Activated CD4-positive, alpha-beta T cell treated with anti-CD3 and anti-CD28 coated beads for 24 hours (primary cell): ENCODE measurements around the gene CPA2.
A peak's percentile ranks its signal among the peaks of the same experiment; 100 is the strongest.

Experiments
- DNase-seq, 2 donors: peaks; one replicate each; pipeline ENCODE4 v3.0.0-alpha.2; 2020; ENCODE audit warnings: low read depth in 2 of 2

The CPA2 gene

DNA sequence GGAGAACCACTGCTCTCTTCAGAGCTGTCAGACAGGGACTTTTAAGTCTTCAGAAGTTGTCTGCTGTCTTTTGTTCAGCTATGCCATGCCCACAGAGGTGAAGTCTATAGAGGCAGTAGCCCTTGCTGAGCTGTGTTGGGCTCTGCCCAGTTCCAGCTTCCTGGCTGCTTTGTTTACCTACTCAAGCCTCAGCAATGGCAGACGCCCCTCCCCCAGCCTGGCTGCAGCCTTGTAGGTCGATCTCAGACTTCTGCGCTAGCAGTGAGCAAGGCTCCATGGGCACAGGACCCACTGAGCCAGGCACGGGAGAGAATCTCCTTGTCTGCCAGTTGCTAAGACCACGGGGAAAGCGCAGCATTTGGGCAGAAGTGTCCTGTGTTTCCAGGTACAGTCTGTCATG lies 12.1 kb upstream of the CPA2 start:
- DNase-seq = no peak

- DNase-seq = no peak
These were observed 10.0 kb upstream of the CPA2 start for GRCh38 chr7:130256704-130257103.

DNA sequence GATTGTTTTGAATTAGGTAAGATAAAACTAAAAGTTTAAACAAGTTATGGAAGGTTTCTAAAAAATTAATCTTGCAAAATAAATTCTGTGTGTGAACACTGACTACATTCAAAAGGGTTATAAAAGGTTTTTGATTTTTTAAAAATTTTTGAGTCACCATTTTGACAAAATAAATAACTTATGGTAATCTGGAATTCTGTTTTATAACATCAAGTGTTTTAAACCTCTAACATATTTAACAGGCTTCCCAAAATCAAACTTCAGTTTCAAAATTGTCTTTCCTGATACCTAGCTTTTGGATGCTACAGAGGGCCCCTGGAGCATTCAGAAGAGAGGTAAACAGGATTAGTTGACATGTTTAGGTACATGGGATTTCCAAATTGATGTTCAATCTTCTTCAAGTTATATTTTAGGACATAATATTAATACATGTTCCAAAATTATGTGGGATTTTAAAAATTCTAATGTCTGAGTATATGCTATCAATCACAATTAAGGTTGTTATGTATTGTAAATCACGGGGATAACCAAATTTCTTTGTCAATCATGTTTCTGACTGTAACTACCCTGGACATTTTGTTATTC lies 8.1 kb upstream of the CPA2 start:
- no peak for DNase-seq

DNA sequence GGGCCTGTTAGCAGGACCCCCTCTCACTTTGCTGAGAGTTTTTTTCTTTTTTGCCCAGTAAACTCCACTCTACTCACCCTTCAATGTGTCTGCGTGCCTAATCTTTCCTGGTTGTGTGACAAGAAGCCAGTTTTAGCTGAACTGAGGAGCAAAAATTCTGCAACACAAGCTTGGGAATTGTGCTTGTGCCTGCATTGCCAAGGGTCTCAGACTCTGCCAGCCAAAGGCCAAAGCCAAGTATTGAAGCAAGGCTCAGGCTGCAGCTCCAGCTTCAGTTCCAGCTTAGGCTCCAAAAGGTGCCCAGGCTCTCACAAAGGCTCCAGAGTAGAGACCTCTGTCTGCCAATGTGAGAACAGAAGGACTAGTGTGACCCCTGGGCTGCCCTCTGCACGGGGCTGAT lies 4.2 kb upstream of the CPA2 start:
- no peak for DNase-seq

- DNase-seq = no peak
These were observed 3.5 kb upstream of the CPA2 start for GRCh38 chr7:130263130-130263529.

- no peak for DNase-seq
These were observed 278 bp downstream of the CPA2 start for GRCh38 chr7:130266961-130267321.

DNA sequence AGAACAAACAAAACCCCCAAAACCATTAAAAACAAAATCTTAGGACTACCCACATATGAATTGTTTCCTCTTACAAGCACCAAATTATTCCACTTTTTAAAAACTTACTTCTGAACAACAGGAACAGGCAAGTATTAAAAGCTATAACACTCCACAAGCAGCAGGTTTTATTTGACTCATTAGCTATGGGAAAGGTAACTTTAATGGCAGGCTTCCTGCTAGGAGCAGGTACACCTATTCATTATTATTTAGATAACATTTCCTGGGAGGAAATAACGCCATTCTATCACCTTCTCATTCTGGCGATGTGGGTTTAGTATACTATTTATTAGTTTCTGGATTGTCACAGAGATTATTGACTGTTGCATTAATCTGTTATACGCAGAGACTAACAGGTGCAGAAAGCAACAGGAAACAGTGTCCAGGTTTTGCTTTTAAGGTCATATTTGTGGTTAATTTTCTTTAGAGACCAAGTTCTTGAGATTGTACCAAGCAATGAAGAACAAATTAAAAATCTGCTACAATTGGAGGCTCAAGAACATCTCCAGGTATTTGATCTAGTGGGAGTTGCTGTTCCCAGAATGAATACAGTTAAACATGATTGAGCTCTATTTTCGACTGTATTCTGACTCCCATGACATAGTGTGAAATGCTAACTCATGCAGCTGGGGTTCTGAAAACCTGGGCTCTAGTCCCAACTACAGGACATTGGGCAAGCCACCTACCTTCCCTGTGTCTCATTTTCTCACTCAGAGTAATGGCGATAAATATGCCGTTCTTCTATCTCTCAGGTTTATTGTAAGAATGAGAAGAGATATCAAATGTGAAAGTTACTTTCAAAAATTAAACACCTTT lies 2.0 kb downstream of the CPA2 start:
- no peak for DNase-seq

DNA sequence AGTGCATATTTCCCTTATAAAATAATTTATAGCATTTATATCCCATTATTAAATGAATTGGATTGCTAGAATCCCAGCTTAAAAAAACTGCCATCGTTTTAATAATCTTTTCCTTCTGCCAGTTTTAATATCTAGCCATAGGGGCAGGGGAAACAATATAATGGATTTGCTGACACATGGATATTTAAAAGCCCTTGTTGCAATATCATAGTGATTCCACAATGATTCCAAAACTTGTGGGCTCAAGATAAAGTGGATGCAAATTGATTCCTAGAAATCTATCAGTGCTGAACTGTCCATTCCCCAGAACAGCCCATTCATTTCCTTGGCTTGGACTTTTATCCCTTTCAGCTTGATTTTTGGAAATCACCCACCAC lies 2.6 kb downstream of the CPA2 start:
- no peak for DNase-seq

DNA sequence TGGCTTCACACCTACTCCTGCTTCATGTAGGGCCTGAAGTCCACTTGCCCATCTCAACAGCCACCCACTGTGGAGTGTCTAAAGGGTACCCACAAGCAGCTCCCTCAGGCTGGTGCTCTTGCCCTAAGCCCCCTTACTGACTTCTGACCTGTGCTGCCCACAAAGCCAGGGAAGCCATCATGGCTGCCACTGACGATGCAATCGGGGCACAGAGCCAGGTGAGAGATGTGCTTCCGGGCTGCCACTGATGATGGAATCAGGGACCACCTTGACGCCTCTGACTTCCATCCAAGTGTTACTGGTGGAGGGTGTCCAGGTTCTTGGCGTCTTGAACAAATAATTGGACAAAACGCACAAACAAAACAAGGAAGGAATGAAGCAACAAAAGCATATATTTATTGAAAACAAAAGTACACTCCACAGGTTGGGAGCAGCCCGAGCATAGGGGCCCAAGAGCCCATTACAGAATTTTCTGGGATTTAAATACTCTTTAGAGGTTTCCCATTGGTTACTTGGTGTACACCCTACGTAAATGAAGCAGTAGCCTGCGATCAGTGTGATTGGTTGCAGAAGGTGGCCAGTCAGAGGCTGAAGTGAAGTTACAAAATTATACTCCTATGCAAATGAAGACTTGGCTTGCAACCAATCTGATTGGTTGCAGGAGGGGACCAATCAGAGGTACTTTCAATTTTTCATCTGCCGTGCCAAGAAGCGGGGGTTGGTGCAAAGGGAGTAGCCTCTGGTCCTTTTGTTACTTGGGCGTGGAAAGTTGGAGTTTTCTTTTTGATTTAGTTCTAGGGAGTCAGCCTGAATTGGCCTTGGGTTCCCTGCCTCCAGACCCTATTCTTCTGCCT lies 4.5 kb downstream of the CPA2 start:
- no peak for DNase-seq

- no peak for DNase-seq
These were observed 5.9 kb downstream of the CPA2 start for GRCh38 chr7:130272381-130273080.

GRCh38 chr7:130273081-130273932 lies 6.6 kb downstream of the CPA2 start:
- no peak for DNase-seq

GRCh38 chr7:130273933-130274255 lies 7.2 kb downstream of the CPA2 start:
- no peak for DNase-seq

DNA sequence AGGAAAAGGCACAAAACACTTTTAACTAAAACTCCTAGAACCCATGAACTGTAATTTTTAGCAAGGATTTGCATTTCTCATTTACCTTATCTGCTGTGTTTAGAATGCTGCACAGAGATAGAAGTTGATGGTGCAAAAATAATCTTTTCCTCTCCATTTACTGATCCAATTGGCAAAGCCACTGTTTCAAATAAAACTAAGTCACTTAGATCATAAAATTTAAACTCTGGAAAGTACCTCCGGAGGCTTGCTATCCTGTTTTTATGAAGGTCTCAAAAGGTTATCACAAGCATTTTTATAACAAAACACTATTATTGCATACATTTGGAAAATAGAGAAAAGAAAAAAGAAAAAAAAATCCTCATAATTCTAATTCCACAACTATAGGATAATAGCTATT lies 7.6 kb downstream of the CPA2 start:
- no peak for DNase-seq

GRCh38 chr7:130274983-130275591 lies 8.4 kb downstream of the CPA2 start:
- DNase-seq = no peak

GRCh38 chr7:130275826-130276297 lies 9.2 kb downstream of the CPA2 start:
- DNase-seq = no peak

DNA sequence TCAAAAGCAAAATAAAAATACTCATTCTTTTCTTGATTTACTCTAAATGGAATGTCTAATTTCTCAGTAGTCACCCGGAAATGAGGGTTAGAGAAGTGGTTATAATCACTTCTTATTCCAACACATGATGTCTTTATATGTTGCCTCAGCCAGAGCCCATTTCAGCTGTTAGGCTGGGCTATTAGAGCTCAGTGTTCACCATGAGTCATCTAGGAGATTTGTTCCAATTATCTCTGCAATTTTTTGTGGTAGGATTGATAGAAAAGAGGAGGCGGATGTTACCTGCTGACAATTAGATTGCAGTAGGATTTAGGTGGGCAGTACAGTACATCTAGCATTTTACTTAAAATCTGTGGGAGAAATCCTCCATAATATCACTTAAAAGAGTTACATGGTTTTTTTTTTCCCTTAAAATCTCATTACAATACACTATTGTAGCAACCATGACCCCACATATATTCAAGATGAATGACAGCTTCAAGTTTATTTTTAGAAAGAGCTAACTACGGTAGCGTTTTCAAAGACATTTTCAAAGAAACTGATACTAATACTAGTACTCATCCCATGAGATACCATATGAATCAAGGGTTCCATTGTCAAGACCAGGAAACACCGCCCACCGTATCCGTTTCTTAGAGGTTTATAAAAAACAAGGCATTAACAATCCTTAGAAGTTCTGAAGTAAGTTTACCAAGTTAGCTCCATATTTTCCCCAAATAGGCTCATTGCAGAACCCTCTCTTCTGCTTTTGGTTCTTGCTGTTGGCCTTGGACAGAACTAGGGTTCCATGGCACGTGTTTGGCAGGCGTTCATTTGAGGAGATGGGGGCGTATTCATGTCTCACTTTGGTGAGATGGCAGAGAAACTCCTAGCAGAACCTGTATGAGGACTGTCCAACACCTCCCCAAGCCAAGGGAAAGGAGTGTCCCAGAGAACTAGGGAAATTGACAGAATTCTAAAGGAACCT lies 10.4 kb downstream of the CPA2 start:
- DNase-seq = peak; percentile 21 to 32

GRCh38 chr7:130277763-130278643 lies 11.3 kb downstream of the CPA2 start:
- no peak for DNase-seq

DNA sequence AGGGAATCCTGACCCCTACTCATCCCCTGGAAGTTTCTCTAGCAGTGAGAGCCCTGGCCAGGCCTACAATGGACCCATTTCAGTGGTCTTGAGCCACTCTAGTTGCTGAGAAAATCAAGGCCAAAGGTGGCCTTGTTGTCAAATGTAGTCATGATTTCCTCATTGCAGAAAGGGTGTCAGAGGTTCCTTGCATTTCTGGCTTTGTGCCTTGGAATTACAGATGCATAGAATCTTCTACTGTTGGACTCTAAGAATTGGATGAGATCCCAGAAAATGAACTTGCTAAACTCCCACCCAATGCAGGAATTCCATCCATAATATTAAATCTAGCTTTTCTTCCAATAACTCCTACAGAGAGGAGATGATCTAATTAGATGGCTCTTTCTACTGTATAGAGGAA lies 12.2 kb downstream of the CPA2 start:
- no peak for DNase-seq

GRCh38 chr7:130279286-130279685 lies 12.6 kb downstream of the CPA2 start:
- no peak for DNase-seq
